ENCODE results near the gene NR4A2.
"Not testable (repeated sequence)": the region's sequence is repeated elsewhere in the genome, so short reads cannot be mapped to it uniquely, and the experiment has no call there.

NR4A2 gene

DNA sequence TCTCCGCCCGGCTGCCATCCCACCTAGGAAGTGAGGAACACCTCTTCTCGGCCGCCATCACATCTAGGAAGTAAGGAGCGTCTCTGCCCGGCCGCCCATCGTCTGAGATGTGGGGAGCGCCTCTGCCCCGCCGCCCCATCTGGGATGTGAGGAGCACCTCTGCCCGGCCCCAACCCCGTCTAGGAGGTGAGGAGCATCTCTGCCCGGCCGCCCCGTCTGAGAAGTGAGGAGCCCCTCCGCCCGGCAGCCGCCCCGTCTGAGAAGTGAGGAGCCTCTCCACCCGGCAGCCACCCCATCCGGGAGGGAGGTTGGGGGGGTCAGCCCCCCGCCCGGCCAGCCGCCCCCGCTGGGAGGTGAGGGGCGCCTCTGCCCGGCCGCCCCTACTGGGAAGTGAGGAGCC is 39.1 kb downstream of the NR4A2 start:
- not testable (repeated sequence) for H3K36me3 ChIP-seq (ENCODE audit: insufficient read depth, low read length); H3K27me3 ChIP-seq (ENCODE audit: insufficient read depth, low read length); H3K4me3 ChIP-seq (ENCODE audit: low read length); H2AFZ ChIP-seq (ENCODE audit: low read depth, low read length); H3K4me1 ChIP-seq (ENCODE audit: insufficient read depth, low read length); H3K9me3 ChIP-seq (ENCODE audit: low read length)

DNA sequence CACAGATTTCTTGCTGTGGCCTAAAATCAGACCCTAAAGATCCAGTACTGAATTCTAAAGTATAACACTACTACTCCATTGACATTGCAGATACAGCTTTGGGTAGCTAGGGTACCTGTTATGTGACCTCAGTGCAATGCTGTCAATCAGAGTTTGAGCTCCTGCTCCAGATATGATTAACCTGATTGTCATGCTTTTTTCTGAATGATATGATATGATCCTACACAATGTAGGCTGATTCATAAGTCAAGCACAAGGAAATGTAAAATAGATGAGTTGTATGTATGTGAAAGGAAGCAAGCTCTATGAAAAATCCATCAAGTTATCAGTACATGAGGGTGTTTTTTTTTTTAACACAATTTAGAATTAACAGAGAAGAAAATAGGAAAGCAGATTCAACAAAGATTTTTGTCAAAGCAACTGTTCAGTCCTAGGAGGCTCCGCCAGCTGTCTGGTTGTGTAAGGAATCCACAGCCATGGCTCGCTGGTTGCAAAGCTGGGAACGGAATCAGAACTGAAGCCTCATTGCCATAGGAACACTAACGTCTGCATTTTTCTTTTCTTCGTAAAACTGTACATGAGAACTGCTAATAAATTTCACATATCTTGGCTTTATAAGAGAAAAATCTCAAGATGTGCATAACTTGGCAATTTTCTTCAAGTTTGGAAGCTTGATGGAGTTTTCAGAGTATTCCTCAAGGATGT is 52.9 kb downstream of the NR4A2 start:
- H3K27me3 ChIP-seq (ENCODE audit: insufficient read depth, low read length): no peaks in the 10 kb centered on the region
- H2AFZ ChIP-seq (ENCODE audit: low read depth, low read length): no peak overlapping the region
- H3K36me3 ChIP-seq (ENCODE audit: insufficient read depth, low read length): no peaks in the 10 kb centered on the region
- H3K4me3 ChIP-seq (ENCODE audit: low read length): no peak overlapping the region
- no peaks in the 10 kb centered on the region for H3K4me1 ChIP-seq (ENCODE audit: insufficient read depth, low read length)
- H3K9me3 ChIP-seq (ENCODE audit: low read length): no peaks in the 10 kb centered on the region

All from neuron (in vitro differentiated cells).